B cell (primary cell): ENCODE measurements around the gene TINAGL1. TPM values are rescaled to one million over a fixed set of nuclear protein-coding genes. Genes with fewer than 3 reads are reported as not detected.

Source experiments
- ATAC-seq: fragments of 200-7000 bp; cut with Tn5 transposase; one replicate; pipeline ENCODE4 v1.10.0; 2021; ENCODE audit warnings: low read depth, mild to moderate bottlenecking, moderate number of reproducible peaks, moderate library complexity
- CTCF ChIA-PET: fragments of 350-600 bp; sonication (Branson Sonifier 250); formaldehyde crosslinking; loops from one replicate; lab custom pipeline; 2021; ENCODE audit warnings: antibody characterized with exemption, inconsistent platforms; lab: Charles Lee
- POLR2A ChIA-PET: fragments of 350-600 bp; sonication (Branson Sonifier 250); formaldehyde crosslinking; loops from one replicate; lab custom pipeline; 2021; ENCODE audit warnings: antibody characterized with exemption; lab: Charles Lee
- DNase-seq: peaks from one replicate; pipeline ENCODE4 v3.0.0; 2013
- H2AFZ ChIP-seq: 2 replicates; pipeline ENCODE4 v1.6.1; 2012; ENCODE audit warnings: mild to moderate bottlenecking, low read depth, low read length; ENCODE audit not compliant: insufficient read depth, poor library complexity, severe bottlenecking
- H3K27ac ChIP-seq, 2 donors: 1 replicate in 1 of 2; 2 replicates in 1 of 2; pipeline ENCODE4 v1.5.1; 2012 to 2013; ENCODE audit warnings: low read length in 2 of 2, mild to moderate bottlenecking in 2 of 2, moderate library complexity in 1 of 2
- H3K27me3 ChIP-seq, 4 experiments: fragments of 200-600 bp in 1 of 4; sonication (generic) in 1 of 4; replicated peaks in 1 of 4; 1 replicate in 2 of 4; 2 replicates in 2 of 4; pipeline versions ENCODE4 v1.6.1 to v1.7.0; 2013 to 2016; ENCODE audit warnings: low read length in 3 of 4, mild to moderate bottlenecking in 2 of 4, mixed read lengths in 1 of 4, moderate library complexity in 1 of 4; ENCODE audit not compliant: insufficient read depth in 4 of 4, control insufficient read depth in 3 of 4; ENCODE audit errors: control extremely low read depth in 1 of 4
- H3K36me3 ChIP-seq, 2 experiments: replicated peaks in 1 of 2; 1 replicate in 1 of 2; 2 replicates in 1 of 2; pipeline versions ENCODE4 v1.6.1 to v1.7.1; 2013; ENCODE audit warnings: low read length in 1 of 2; ENCODE audit not compliant: insufficient read depth in 2 of 2, control insufficient read depth in 1 of 2; ENCODE audit errors: control extremely low read depth in 1 of 2, extremely low read depth in 1 of 2
- H3K4me1 ChIP-seq, 2 donors: fragments of 200-600 bp in 1 of 2; sonication (generic) in 1 of 2; 1 replicate in 1 of 2; 2 replicates in 1 of 2; pipeline versions ENCODE4 v1.5.1 to v1.6.1; 2013 to 2017; ENCODE audit warnings: low read length in 2 of 2; ENCODE audit not compliant: control insufficient read depth in 2 of 2, insufficient read depth in 2 of 2
- H3K4me2 ChIP-seq: replicated peaks from 2 replicates; pipeline ENCODE3; 2012; ENCODE audit warnings: mild to moderate bottlenecking, low read depth, low read length; ENCODE audit not compliant: poor library complexity, severe bottlenecking
- H3K4me3 ChIP-seq, 5 experiments: fragments of 200-600 bp in 1 of 5; sonication (generic) in 1 of 5; 1 replicate in 3 of 5; 2 replicates in 2 of 5; pipeline versions ENCODE4 v1.5.1 to v1.7.0; 2011 to 2016; ENCODE audit warnings: low read length in 4 of 5, mild to moderate bottlenecking in 4 of 5, low read depth in 2 of 5, control low read depth in 1 of 5, moderate library complexity in 1 of 5; ENCODE audit not compliant: insufficient read depth in 1 of 5; ENCODE audit errors: control extremely low read depth in 1 of 5, extremely low read depth in 1 of 5
- H3K79me2 ChIP-seq: fragments of 200-600 bp; sonication (generic); one replicate; pipeline ENCODE4 v1.6.0; 2016; ENCODE audit warnings: low read length; ENCODE audit not compliant: control insufficient read depth, insufficient read depth
- H3K9ac ChIP-seq: fragments of 200-600 bp; sonication (generic); 2 replicates; pipeline ENCODE4 v1.6.1; 2017; ENCODE audit warnings: mild to moderate bottlenecking, low read length, moderate library complexity
- H3K9me3 ChIP-seq, 3 donors: one replicate each; pipeline versions ENCODE4 v1.6.1 to v1.7.1; 2013; ENCODE audit warnings: low read length in 2 of 3; ENCODE audit not compliant: control insufficient read depth in 2 of 3, insufficient read depth in 1 of 3; ENCODE audit errors: control extremely low read depth in 1 of 3
- H4K20me1 ChIP-seq: 2 replicates; pipeline ENCODE4 v1.6.0; 2012; ENCODE audit warnings: mild to moderate bottlenecking, low read length; ENCODE audit not compliant: insufficient read depth, control insufficient read depth, poor library complexity, severe bottlenecking
- H3K27ac Mint-ChIP-seq: one replicate; pipeline ENCODE4 v1.8.0; 2021; ENCODE audit warnings: mixed read lengths
- H3K27me3 Mint-ChIP-seq: one replicate; pipeline ENCODE4 v1.8.0; 2021; ENCODE audit warnings: mixed read lengths
- H3K4me1 Mint-ChIP-seq: one replicate; pipeline ENCODE4 v1.8.0; 2021; ENCODE audit warnings: mixed read lengths
- H3K4me3 Mint-ChIP-seq: one replicate; pipeline ENCODE4 v1.8.0; 2021; ENCODE audit warnings: mixed read lengths
- H3K9me3 Mint-ChIP-seq: one replicate; pipeline ENCODE4 v1.8.0; 2022; ENCODE audit warnings: mixed read lengths; ENCODE audit not compliant: insufficient read depth
- EZH2 ChIP-seq: IDR thresholded peaks from 2 replicates; pipeline ENCODE4 v1.6.1; 2012; ENCODE audit warnings: borderline replicate concordance, low read depth, mild to moderate bottlenecking, moderate library complexity, low read length; ENCODE audit not compliant: insufficient read depth, poor library complexity, severe bottlenecking
- WGBS: methylation state at CpG from one replicate; pipeline ENCODE4 v1.1.5; 2013; ENCODE audit warnings: missing lambda C conversion rate; ENCODE audit not compliant: insufficient coverage; 5-methylcytosine and 5-hydroxymethylcytosine counted together
- intact Hi-C: fragments of 100-400 bp; cut with micrococcal nuclease; formaldehyde crosslinking; loops from one replicate; pipeline ENCODE4 v1.10.0; 2022
- polyA plus RNA-seq: library from polyadenylated mRNA; depleted of rRNA; stranded (reverse); fragments of >200 nt; gene quantifications from 2 replicates; pipeline ENCODE4 v1.2.3, GENCODE V29; 2012
- total RNA-seq, 2 donors: library from RNA; stranded (reverse); fragments of 120-200 nt in 1 of 2; gene quantifications; 1 replicate in 1 of 2; 2 replicates in 1 of 2; pipeline versions ENCODE4 v1.2.3 to v1.2.4, GENCODE V29; 2013 to 2022
- TF ChIP-seq, protein P1 (sequence below): fragments of 200-600 bp; IDR thresholded peaks from one replicate; pipeline ENCODE4 v1.8.0; 2022; ENCODE audit warnings: antibody characterized with exemption, mild to moderate bottlenecking

The TINAGL1 gene
- total and polyA plus RNA-seq, 2 donors (not counting 1 experiment from before 2014, with no cell fraction given): not detected

DNA sequence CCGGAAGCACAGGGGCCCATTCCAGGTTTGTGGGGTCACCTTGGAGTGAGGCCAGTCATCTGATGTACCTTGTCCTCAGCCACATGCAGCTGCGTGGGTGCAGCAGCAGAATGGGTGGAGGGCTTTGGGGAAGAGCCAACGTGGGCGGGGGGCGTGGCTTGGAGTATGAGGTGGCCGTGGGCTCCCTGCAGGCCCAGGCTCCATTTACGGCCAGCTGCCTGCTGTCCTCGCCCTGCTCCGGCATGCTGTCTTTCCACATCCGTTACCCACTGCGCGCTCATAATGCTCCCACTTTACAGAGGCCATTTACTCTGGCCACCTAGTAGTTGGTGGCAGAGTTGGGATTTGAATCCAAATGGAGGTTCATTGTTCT lies 27.8 kb upstream of the TINAGL1 start:
- ChIA-PET POLR2A (no interaction called here), CTCF (interaction anchor here (0.9 to 4.6 kb wide), 23 partner anchors 10 to 769 kb away, joined by 3 to 57 read pairs (median 5); no protein-coding TSS in a partner anchor)
- Mint-ChIP-seq H3K9me3 (no peaks in the 10 kb centered on the region), H3K4me3 (no peak overlapping the region), H3K27ac (no peak overlapping the region), H3K4me1 (peaks cover 10% of the 10 kb centered on the region), H3K27me3 (peaks cover 11% of the 10 kb centered on the region)
- TF ChIP-seq EZH2: no peak
- TF ChIP-seq, protein P1, sequence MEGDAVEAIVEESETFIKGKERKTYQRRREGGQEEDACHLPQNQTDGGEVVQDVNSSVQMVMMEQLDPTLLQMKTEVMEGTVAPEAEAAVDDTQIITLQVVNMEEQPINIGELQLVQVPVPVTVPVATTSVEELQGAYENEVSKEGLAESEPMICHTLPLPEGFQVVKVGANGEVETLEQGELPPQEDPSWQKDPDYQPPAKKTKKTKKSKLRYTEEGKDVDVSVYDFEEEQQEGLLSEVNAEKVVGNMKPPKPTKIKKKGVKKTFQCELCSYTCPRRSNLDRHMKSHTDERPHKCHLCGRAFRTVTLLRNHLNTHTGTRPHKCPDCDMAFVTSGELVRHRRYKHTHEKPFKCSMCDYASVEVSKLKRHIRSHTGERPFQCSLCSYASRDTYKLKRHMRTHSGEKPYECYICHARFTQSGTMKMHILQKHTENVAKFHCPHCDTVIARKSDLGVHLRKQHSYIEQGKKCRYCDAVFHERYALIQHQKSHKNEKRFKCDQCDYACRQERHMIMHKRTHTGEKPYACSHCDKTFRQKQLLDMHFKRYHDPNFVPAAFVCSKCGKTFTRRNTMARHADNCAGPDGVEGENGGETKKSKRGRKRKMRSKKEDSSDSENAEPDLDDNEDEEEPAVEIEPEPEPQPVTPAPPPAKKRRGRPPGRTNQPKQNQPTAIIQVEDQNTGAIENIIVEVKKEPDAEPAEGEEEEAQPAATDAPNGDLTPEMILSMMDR: no peak
- Histone ChIP-seq H3K9me3 (no peaks in the 10 kb centered on the region), H3K4me1 (peaks cover 6 to 11% of the 10 kb centered on the region in 2 donors), H4K20me1 (no peaks in the 10 kb centered on the region), H3K4me3 (no peak overlapping the region), H2AFZ (no peak overlapping the region), H3K4me2 (peak overlapping the region; percentile 50), H3K36me3 (no peaks in the 10 kb centered on the region), H3K27me3 (peaks cover 0 to 6% (median 2%) of the 10 kb centered on the region in 4 experiments), H3K79me2 (no peaks in the 10 kb centered on the region), H3K9ac (no peak overlapping the region), H3K27ac (no peak overlapping the region)
- ATAC-seq: peak; percentile 6
- no peak for DNase-seq
- intact Hi-C loops: loop anchor here (2.0 kb wide), 2 partner anchors 252 to 830 kb away; partner anchors contain the start of genes SNRNP40 and ZCCHC17
- 52% methylated on average over 8 of the region's 12 CpGs for WGBS

DNA sequence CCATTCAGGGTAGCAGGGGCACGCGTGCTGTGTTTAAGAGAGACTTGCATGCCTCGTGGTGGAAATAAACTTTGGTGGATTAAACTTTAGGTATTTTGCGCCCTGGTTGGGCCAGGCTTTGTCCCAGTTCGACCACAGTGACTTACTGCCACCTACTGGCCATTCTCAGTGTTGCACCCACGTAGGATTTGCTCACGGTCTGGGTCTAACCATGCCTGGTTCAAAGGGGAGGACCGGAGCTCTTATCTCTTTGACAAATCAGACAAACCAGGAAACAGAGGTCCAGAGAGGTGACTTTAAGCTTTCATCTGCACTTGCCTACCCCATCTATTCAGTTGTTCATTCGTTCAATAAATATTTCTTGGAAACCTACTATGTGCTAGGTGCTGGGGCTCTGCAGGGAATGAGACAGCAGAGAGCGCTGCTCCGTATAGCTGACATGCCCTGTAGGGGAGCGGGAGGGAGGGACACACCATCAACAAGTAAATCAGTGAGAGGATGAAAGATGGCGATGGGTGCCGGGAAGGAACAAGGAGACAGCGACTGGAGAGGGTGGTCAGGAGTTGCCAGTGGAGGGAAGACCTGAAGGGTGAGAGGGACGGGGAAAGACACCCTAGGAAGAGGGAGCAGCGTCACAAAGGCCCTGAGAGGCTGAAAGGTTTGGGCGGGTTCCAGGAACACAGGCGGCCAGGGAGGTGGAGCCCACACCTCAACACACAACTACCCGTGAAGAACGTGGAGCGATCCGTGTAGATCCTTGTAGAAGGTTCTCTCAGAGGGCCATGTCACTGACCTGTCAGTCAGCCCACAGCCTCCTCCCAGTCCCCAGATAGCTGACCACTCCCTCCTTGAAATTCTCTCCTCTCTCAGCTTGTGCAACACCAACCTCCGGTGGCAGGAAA lies 27.2 kb upstream of the TINAGL1 start:
- DNase-seq: peak; percentile 89
- Histone ChIP-seq H3K36me3 (no peaks in the 10 kb centered on the region), H3K27me3 (peaks cover 0 to 6% (median 2%) of the 10 kb centered on the region in 4 experiments), H3K4me1 (peaks cover 6 to 11% of the 10 kb centered on the region in 2 donors), H3K27ac (no peak overlapping the region), H3K4me3 (no peak overlapping the region), H2AFZ (peak overlapping the region; percentile 57), H3K9me3 (no peaks in the 10 kb centered on the region), H4K20me1 (no peaks in the 10 kb centered on the region), H3K9ac (peak overlapping the region; percentile 24), H3K79me2 (no peaks in the 10 kb centered on the region), H3K4me2 (peak overlapping the region; percentile 50)
- Mint-ChIP-seq H3K27ac (no peak overlapping the region), H3K4me1 (peaks cover 10% of the 10 kb centered on the region), H3K4me3 (peak overlapping the region; percentile 29), H3K27me3 (peaks cover 11% of the 10 kb centered on the region), H3K9me3 (no peaks in the 10 kb centered on the region)
- TF ChIP-seq EZH2: no peak
- TF ChIP-seq, protein P1: peak; percentile 94
- intact Hi-C loops: loop anchor here (1.0 to 2.0 kb wide), 5 partner anchors 126 to 830 kb away; partner anchors contain the start of genes SNRNP40 and ZCCHC17
- ChIA-PET CTCF (interaction anchor here (0.6 to 4.6 kb wide), 34 partner anchors 9 to 1943 kb away, joined by 3 to 57 read pairs (median 4); no protein-coding TSS in a partner anchor), POLR2A (no interaction called here)
- WGBS: 14% methylated on average over 15 of the region's 24 CpGs
- peak; percentile 98 for ATAC-seq
